K562 (cell line): Measurements from ENCODE around the gene NTPCR. TPM values are rescaled to one million over a fixed set of nuclear protein-coding genes. Genes with fewer than 3 reads are reported as not detected.

Experiments
- BRCA1 ChIP-seq, 2 experiments: fragments of 450-650 bp in 1 of 2; sonication (generic) in 1 of 2; formaldehyde crosslinking in 1 of 2; IDR thresholded peaks; 2 replicates each; pipeline versions ENCODE4 v1.5.0 to v1.6.1; 2017 to 2020; ENCODE audit warnings: mild to moderate bottlenecking in 1 of 2, missing genetic modification reagents in 1 of 2
- CAMTA2 ChIP-seq: fragments of 250-450 bp; sonication (Bioruptor Pico); conservative IDR thresholded peaks from 2 replicates; pipeline ENCODE4 v1.5.1; 2022
- CREB1 ChIP-seq, 2 experiments: sonication (generic) in 1 of 2; formaldehyde crosslinking in 1 of 2; IDR thresholded peaks; 2 replicates each; pipeline versions ENCODE4 v1.6.1 to v1.8.0; 2012 to 2022; ENCODE audit warnings: inconsistent platforms in 1 of 2, mild to moderate bottlenecking in 1 of 2, missing genetic modification reagents in 1 of 2, moderate library complexity in 1 of 2
- DPF2 ChIP-seq: fragments of 450-650 bp; IDR thresholded peaks from 2 replicates; pipeline ENCODE4 v1.6.1; 2016
- GABPB2 ChIP-seq: fragments of 250-450 bp; sonication (Bioruptor Pico); conservative IDR thresholded peaks from 2 replicates; pipeline ENCODE4 v1.5.1; 2021; ENCODE audit warnings: mild to moderate bottlenecking
- HDAC1 ChIP-seq, 2 experiments: fragments of 450-650 bp; IDR thresholded peaks; 2 replicates each; pipeline ENCODE4 v1.6.1; 2016 to 2017; ENCODE audit warnings: inconsistent platforms in 1 of 2, mild to moderate bottlenecking in 1 of 2, moderate library complexity in 1 of 2
- KAT7 ChIP-seq: sonication (generic); formaldehyde crosslinking; IDR thresholded peaks from 2 replicates; pipeline ENCODE4 v1.8.0; 2022; ENCODE audit warnings: missing genetic modification reagents, mild to moderate bottlenecking, borderline replicate concordance
- MBD2 ChIP-seq: sonication (generic); IDR thresholded peaks from 2 replicates; pipeline ENCODE4 v1.6.1; 2016; ENCODE audit warnings: low read depth, borderline replicate concordance
- MECOM ChIP-seq: fragments of 250-450 bp; sonication (Bioruptor Pico); IDR thresholded peaks from 2 replicates; pipeline ENCODE4 v1.8.0; 2022; ENCODE audit warnings: inconsistent platforms
- MTA2 ChIP-seq: fragments of 450-650 bp; IDR thresholded peaks from 2 replicates; pipeline ENCODE4 v1.6.1; 2016; ENCODE audit warnings: low read depth
- RBFOX2 ChIP-seq: fragments of 200-400 bp; formaldehyde crosslinking; IDR thresholded peaks from 2 replicates; pipeline ENCODE4 v1.6.1; 2017; ENCODE audit warnings: low read depth, mild to moderate bottlenecking, low read length, moderate library complexity
- RUNX1 ChIP-seq: sonication (generic); IDR thresholded peaks from 2 replicates; pipeline ENCODE4 v1.6.1; 2016; ENCODE audit warnings: antibody characterized with exemption, low read depth
- THRAP3 ChIP-seq: fragments of 450-650 bp; IDR thresholded peaks from 2 replicates; pipeline ENCODE4 v1.6.1; 2016; ENCODE audit warnings: mild to moderate bottlenecking, inconsistent platforms, borderline replicate concordance
- ZNF121 ChIP-seq: sonication (generic); formaldehyde crosslinking; conservative IDR thresholded peaks from 2 replicates; pipeline ENCODE4 v1.8.0; 2022; ENCODE audit warnings: missing genetic modification reagents
- ZNF253 ChIP-seq: fragments of 250-450 bp; sonication (Bioruptor Pico); conservative IDR thresholded peaks from 2 replicates; pipeline ENCODE4 v1.6.1; 2021; ENCODE audit warnings: mild to moderate bottlenecking
- polyA plus RNA-seq, 8 experiments: library from polyadenylated mRNA; depleted of rRNA in 4 of 8; stranded (reverse) in 5 of 8; unstranded in 3 of 8; fragments of >200 nt; fragmentation: Nextera tagmentation in 2 of 8; fragmentation: Illumina TruSeq in 1 of 8; extraction: Ambion mirVana in 2 of 8; extraction: Trizol in 1 of 8; gene quantifications; 2 replicates each; pipeline versions ENCODE4 v1.2.1 to v1.2.3, GENCODE V29; 2011 to 2014; ENCODE audit warnings: inconsistent platforms in 1 of 8, missing spikeins in 1 of 8
- total RNA-seq, 7 experiments: library from RNA; depleted of rRNA in 6 of 7; stranded (reverse); fragments of >200 nt in 6 of 7; fragmentation: Illumina TruSeq in 2 of 7; extraction: Trizol in 2 of 7; gene quantifications; 2 replicates each; pipeline versions ENCODE4 v1.2.1 to v1.2.3, GENCODE V29; 2011 to 2021; ENCODE audit warnings: low replicate concordance in 1 of 7
- TF ChIP-seq, protein P1 (sequence below): fragments of 450-650 bp; IDR thresholded peaks from 2 replicates; pipeline ENCODE4 v1.7.0; 2016; ENCODE audit warnings: borderline replicate concordance
- TF ChIP-seq, protein P2 (sequence below): sonication (generic); formaldehyde crosslinking; IDR thresholded peaks from 2 replicates; pipeline ENCODE4 v1.8.0; 2022; ENCODE audit warnings: missing genetic modification reagents, mild to moderate bottlenecking, borderline replicate concordance
- TF ChIP-seq, protein P3 (sequence below): sonication (generic); formaldehyde crosslinking; IDR thresholded peaks from 2 replicates; pipeline ENCODE4 v1.8.0; 2022; ENCODE audit warnings: mild to moderate bottlenecking, missing genetic modification reagents
- TF ChIP-seq, protein P4 (sequence below): fragments of 200-800 bp; sonication (Bioruptor generic); IDR thresholded peaks from 2 replicates; pipeline ENCODE4 v1.6.1; 2016; ENCODE audit warnings: missing genetic modification characterization, missing compliant biosample characterization

Gene NTPCR
- total and polyA plus RNA-seq, 9 of the 15 experiments (the other 6 are each of a cell fraction or from before 2014, with no cell fraction given): 19.3 to 105 (median 48.8) TPM

DNA sequence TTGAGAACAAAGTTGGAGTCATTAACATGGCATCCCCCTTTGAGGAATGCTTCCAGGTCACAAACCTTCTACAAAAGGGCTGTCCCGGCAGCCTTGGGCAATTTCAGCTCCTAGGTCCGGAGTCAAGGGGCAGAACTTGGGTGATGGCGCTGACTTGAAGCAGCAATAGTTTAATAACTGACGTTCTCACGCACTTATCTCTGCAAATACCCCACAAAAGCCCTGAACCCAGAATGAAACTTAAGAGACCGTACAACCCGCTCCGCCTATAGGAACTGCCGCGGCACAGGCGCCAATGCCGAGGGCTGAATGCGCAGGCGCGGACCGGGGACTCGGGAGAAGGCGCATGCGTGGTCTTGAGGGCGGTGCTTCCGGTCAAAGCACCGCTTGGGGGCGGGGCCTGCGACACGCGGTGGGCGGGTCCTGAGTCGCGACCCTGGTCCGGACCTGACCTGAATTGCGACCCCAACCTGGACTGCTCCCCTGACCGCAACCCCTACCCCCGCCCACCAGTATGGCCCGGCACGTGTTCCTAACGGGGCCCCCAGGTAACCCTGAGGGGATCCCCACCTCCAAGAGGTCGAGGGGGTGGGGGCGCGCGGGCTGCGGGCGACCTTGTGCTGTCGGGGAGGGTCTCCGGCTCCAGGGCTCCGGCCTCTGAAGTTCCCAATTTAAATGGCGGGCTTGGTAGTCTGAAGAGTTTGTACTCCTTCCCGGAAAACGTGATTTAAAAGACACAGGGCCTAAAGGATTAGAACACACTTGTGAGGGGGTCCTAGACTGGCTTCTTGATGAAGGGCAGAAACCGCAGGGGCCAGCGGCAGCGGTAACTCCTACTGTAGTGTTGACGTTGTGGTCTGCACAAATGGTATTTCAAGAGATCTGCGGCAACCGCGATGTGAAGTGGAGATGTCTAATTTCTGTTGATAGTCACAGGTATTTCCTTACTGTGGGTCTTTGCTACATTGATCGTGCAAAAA lies at the start of gene NTPCR (continued):
- TF ChIP-seq, protein P1, sequence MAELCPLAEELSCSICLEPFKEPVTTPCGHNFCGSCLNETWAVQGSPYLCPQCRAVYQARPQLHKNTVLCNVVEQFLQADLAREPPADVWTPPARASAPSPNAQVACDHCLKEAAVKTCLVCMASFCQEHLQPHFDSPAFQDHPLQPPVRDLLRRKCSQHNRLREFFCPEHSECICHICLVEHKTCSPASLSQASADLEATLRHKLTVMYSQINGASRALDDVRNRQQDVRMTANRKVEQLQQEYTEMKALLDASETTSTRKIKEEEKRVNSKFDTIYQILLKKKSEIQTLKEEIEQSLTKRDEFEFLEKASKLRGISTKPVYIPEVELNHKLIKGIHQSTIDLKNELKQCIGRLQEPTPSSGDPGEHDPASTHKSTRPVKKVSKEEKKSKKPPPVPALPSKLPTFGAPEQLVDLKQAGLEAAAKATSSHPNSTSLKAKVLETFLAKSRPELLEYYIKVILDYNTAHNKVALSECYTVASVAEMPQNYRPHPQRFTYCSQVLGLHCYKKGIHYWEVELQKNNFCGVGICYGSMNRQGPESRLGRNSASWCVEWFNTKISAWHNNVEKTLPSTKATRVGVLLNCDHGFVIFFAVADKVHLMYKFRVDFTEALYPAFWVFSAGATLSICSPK: no peak
- TF ChIP-seq, protein P2, sequence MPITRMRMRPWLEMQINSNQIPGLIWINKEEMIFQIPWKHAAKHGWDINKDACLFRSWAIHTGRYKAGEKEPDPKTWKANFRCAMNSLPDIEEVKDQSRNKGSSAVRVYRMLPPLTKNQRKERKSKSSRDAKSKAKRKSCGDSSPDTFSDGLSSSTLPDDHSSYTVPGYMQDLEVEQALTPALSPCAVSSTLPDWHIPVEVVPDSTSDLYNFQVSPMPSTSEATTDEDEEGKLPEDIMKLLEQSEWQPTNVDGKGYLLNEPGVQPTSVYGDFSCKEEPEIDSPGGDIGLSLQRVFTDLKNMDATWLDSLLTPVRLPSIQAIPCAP (CRISPR knock-in tag): no peak
- TF ChIP-seq CAMTA2 (CRISPR knock-in tag): no peak
- no peak for TF ChIP-seq GABPB2 (CRISPR knock-in tag)
- TF ChIP-seq CREB1 (IDR thresholded peaks at IDR 0.05): peak; percentile 43; the same call in 1 of the 2 replicates
- peak; percentile 71 for TF ChIP-seq CREB1 (CRISPR knock-in tag; IDR thresholded peaks at IDR 0.05)
- TF ChIP-seq HDAC1 (IDR thresholded peaks at IDR 0.05): 0 out of 4 replicates have a peak, but pooled peaks of 1 of the 2 experiments have one; percentile 17
- no peak for TF ChIP-seq RUNX1
- TF ChIP-seq BRCA1 (IDR thresholded peaks at IDR 0.05): no peak
- no peak for TF ChIP-seq BRCA1 (CRISPR knock-in tag; IDR thresholded peaks at IDR 0.05)
- TF ChIP-seq MECOM (CRISPR knock-in tag): 0 out of 2 replicates have a peak, but pooled peaks have one; percentile 32
- TF ChIP-seq RBFOX2: peak; percentile 85
- TF ChIP-seq MBD2: no peak
- peak; percentile 77; the same call in 1 of the 2 replicates for TF ChIP-seq KAT7 (CRISPR knock-in tag)
- no peak for TF ChIP-seq ZNF121 (CRISPR knock-in tag)
- no peak for TF ChIP-seq MTA2
- TF ChIP-seq, protein P3, sequence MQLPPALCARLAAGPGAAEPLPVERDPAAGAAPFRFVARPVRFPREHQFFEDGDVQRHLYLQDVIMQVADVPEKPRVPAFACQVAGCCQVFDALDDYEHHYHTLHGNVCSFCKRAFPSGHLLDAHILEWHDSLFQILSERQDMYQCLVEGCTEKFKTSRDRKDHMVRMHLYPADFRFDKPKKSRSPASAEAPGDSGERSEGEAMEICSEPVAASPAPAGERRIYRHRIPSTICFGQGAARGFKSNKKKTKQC (CRISPR knock-in tag): no peak
- 0 out of 2 replicates have a peak, but pooled peaks have one; percentile 27 for TF ChIP-seq DPF2
- no peak for TF ChIP-seq THRAP3
- TF ChIP-seq, protein P4, sequence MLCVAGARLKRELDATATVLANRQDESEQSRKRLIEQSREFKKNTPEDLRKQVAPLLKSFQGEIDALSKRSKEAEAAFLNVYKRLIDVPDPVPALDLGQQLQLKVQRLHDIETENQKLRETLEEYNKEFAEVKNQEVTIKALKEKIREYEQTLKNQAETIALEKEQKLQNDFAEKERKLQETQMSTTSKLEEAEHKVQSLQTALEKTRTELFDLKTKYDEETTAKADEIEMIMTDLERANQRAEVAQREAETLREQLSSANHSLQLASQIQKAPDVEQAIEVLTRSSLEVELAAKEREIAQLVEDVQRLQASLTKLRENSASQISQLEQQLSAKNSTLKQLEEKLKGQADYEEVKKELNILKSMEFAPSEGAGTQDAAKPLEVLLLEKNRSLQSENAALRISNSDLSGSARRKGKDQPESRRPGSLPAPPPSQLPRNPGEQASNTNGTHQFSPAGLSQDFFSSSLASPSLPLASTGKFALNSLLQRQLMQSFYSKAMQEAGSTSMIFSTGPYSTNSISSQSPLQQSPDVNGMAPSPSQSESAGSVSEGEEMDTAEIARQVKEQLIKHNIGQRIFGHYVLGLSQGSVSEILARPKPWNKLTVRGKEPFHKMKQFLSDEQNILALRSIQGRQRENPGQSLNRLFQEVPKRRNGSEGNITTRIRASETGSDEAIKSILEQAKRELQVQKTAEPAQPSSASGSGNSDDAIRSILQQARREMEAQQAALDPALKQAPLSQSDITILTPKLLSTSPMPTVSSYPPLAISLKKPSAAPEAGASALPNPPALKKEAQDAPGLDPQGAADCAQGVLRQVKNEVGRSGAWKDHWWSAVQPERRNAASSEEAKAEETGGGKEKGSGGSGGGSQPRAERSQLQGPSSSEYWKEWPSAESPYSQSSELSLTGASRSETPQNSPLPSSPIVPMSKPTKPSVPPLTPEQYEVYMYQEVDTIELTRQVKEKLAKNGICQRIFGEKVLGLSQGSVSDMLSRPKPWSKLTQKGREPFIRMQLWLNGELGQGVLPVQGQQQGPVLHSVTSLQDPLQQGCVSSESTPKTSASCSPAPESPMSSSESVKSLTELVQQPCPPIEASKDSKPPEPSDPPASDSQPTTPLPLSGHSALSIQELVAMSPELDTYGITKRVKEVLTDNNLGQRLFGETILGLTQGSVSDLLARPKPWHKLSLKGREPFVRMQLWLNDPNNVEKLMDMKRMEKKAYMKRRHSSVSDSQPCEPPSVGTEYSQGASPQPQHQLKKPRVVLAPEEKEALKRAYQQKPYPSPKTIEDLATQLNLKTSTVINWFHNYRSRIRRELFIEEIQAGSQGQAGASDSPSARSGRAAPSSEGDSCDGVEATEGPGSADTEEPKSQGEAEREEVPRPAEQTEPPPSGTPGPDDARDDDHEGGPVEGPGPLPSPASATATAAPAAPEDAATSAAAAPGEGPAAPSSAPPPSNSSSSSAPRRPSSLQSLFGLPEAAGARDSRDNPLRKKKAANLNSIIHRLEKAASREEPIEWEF (CRISPR knock-in tag): no peak
- no peak for TF ChIP-seq ZNF253
